Measurements from ENCODE around the gene ALDH8A1.

The ALDH8A1 gene

GRCh38 chr6:134979142-134979541, 29.2 kb upstream of the ALDH8A1 start:
- no peak for TF ChIP-seq CTCF (IDR thresholded peaks at IDR 0.05; ENCODE audit: insufficient read depth, low read length, poor library complexity, severe bottlenecking)
- DNase-seq (ENCODE audit: extremely low read depth, insufficient read length), result peak; percentile 73
- Histone ChIP-seq H3K36me3 (ENCODE audit: control insufficient read depth, insufficient read depth, low read length) (peaks cover 1% of the 10 kb centered on the region), H3K4me3 (replicated peaks; ENCODE audit: low read depth, low read length) (no peak overlapping the region), H3K27me3 (replicated peaks; ENCODE audit: control insufficient read depth, insufficient read depth, low read length) (no peaks in the 10 kb centered on the region)

GRCh38 chr6:134974370-134974769, 24.5 kb upstream of the ALDH8A1 start:
- Histone ChIP-seq H3K4me3 (replicated peaks; ENCODE audit: low read depth, low read length) (no peak overlapping the region), H3K27me3 (replicated peaks; ENCODE audit: control insufficient read depth, insufficient read depth, low read length) (no peaks in the 10 kb centered on the region), H3K36me3 (ENCODE audit: control insufficient read depth, insufficient read depth, low read length) (no peaks in the 10 kb centered on the region; the same call in 1 of the 2 replicates)
- DNase-seq (ENCODE audit: extremely low read depth, insufficient read length), result no peak
- no peak for TF ChIP-seq CTCF (IDR thresholded peaks at IDR 0.05; ENCODE audit: insufficient read depth, low read length, poor library complexity, severe bottlenecking)

- DNase-seq (ENCODE audit: extremely low read depth, insufficient read length), result no peak
- no peak for TF ChIP-seq CTCF (IDR thresholded peaks at IDR 0.05; ENCODE audit: insufficient read depth, low read length, poor library complexity, severe bottlenecking)
- Histone ChIP-seq H3K36me3 (ENCODE audit: control insufficient read depth, insufficient read depth, low read length) (no peaks in the 10 kb centered on the region), H3K27me3 (replicated peaks; ENCODE audit: control insufficient read depth, insufficient read depth, low read length) (no peaks in the 10 kb centered on the region), H3K4me3 (replicated peaks; ENCODE audit: low read depth, low read length) (no peak overlapping the region)
These were observed 17.8 kb upstream of the ALDH8A1 start for GRCh38 chr6:134967711-134968110.

- no peak for TF ChIP-seq CTCF (IDR thresholded peaks at IDR 0.05; ENCODE audit: insufficient read depth, low read length, poor library complexity, severe bottlenecking)
- H3K27me3 ChIP-seq (replicated peaks; ENCODE audit: control insufficient read depth, insufficient read depth, low read length), result no peaks in the 10 kb centered on the region
- no peaks in the 10 kb centered on the region for H3K36me3 ChIP-seq (ENCODE audit: control insufficient read depth, insufficient read depth, low read length)
- H3K4me3 ChIP-seq (replicated peaks; ENCODE audit: low read depth, low read length), result no peak overlapping the region
- no peak for DNase-seq (ENCODE audit: extremely low read depth, insufficient read length)
These were observed 14.7 kb upstream of the ALDH8A1 start for GRCh38 chr6:134964451-134965203.

- no peaks in the 10 kb centered on the region for H3K36me3 ChIP-seq (ENCODE audit: control insufficient read depth, insufficient read depth, low read length)
- no peak for DNase-seq (ENCODE audit: extremely low read depth, insufficient read length)
- no peak for TF ChIP-seq CTCF (IDR thresholded peaks at IDR 0.05; ENCODE audit: insufficient read depth, low read length, poor library complexity, severe bottlenecking)
- H3K27me3 ChIP-seq (replicated peaks; ENCODE audit: control insufficient read depth, insufficient read depth, low read length), result no peaks in the 10 kb centered on the region
- no peak overlapping the region for H3K4me3 ChIP-seq (replicated peaks; ENCODE audit: low read depth, low read length)
These were observed 12.5 kb upstream of the ALDH8A1 start for GRCh38 chr6:134962421-134962820.

Measured in GM06990 (cell line).